Measurements from ENCODE around the gene FYB1. TPM values are rescaled to one million over a fixed set of nuclear protein-coding genes. Genes with fewer than 3 reads are reported as not detected.

Gene FYB1, protein sequence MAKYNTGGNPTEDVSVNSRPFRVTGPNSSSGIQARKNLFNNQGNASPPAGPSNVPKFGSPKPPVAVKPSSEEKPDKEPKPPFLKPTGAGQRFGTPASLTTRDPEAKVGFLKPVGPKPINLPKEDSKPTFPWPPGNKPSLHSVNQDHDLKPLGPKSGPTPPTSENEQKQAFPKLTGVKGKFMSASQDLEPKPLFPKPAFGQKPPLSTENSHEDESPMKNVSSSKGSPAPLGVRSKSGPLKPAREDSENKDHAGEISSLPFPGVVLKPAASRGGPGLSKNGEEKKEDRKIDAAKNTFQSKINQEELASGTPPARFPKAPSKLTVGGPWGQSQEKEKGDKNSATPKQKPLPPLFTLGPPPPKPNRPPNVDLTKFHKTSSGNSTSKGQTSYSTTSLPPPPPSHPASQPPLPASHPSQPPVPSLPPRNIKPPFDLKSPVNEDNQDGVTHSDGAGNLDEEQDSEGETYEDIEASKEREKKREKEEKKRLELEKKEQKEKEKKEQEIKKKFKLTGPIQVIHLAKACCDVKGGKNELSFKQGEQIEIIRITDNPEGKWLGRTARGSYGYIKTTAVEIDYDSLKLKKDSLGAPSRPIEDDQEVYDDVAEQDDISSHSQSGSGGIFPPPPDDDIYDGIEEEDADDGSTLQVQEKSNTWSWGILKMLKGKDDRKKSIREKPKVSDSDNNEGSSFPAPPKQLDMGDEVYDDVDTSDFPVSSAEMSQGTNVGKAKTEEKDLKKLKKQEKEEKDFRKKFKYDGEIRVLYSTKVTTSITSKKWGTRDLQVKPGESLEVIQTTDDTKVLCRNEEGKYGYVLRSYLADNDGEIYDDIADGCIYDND
- under 0.01 and 0.77 TPM in 2 replicates for total RNA-seq

GRCh38 chr5:39219437-39219836 lies at the start of gene FYB1:
TSS of gene FYB1 (minus strand) at chr5:39219563. CDS start at chr5:39202960, 16,603 bp downstream.

GRCh38 chr5:39074017-39074814 lies 145.1 kb downstream of the FYB1 start, which contains the start of gene RICTOR:
TSS of gene RICTOR (minus strand) at chr5:39074399. CDS start at chr5:39074377, 22 bp downstream.

Other genes starting within 250 kb of the FYB1 start
- gene RICTOR, start 145.2 kb downstream of the FYB1 start, total RNA-seq = 25.9 and 47.1 TPM in 2 replicates
- gene C9, start 144.9 kb upstream of the FYB1 start, total RNA-seq = 0.28 and 0.38 TPM in 2 replicates
- 34.1 and 113 TPM in 2 replicates for gene DAB2, start 205.4 kb upstream of the FYB1 start, total RNA-seq